Mesothelial cell of epicardium (in vitro differentiated cells): ENCODE results near the gene RFNG. TPM values are rescaled to one million over a fixed set of nuclear protein-coding genes. Genes with fewer than 3 reads are reported as not detected.
A peak's percentile ranks its signal among the peaks of the same experiment; 100 is the strongest.

Experiments used
- DNase-seq, 2 experiments: peaks; one replicate each; pipeline ENCODE4 v3.0.0; 2021; ENCODE audit warnings: low spot score in 2 of 2; ENCODE audit not compliant: unreplicated experiment in 2 of 2
- H3K27ac Mint-ChIP-seq: 2 replicates; pipeline ENCODE4 v1.8.0; 2021; ENCODE audit warnings: mixed read lengths
- H3K27me3 Mint-ChIP-seq: 2 replicates; pipeline ENCODE4 v1.8.0; 2021; ENCODE audit warnings: low read depth, mixed read lengths
- H3K36me3 Mint-ChIP-seq: 2 replicates; pipeline ENCODE4 v1.8.0; 2021; ENCODE audit warnings: mixed read lengths
- H3K4me1 Mint-ChIP-seq: 2 replicates; pipeline ENCODE4 v1.8.0; 2021; ENCODE audit warnings: mixed read lengths
- H3K4me3 Mint-ChIP-seq: 2 replicates; pipeline ENCODE4 v1.8.0; 2021; ENCODE audit warnings: mild to moderate bottlenecking, moderate library complexity, mixed read lengths
- H3K9me3 Mint-ChIP-seq: 2 replicates; pipeline ENCODE4 v1.8.0; 2021; ENCODE audit warnings: mixed read lengths
- CTCF ChIP-seq: fragments of 200-600 bp; sonication (generic); IDR thresholded peaks from one replicate; pipeline ENCODE4 v1.5.0; 2021; ENCODE audit warnings: antibody characterized with exemption; ENCODE audit not compliant: unreplicated experiment
- total RNA-seq: library from RNA; stranded (reverse); gene quantifications from 3 replicates; pipeline ENCODE4 v1.2.1, GENCODE V29; 2021

The RFNG gene
- total RNA-seq, 1 donor from 2014 or later = 57.3 TPM

GRCh38 chr17:82054351-82055022, 2.9 kb upstream of the RFNG start:
- peaks cover 13% of the 10 kb centered on the region for H3K4me1 Mint-ChIP-seq
- no peaks in the 10 kb centered on the region for H3K27me3 Mint-ChIP-seq
- peaks cover 2% of the 10 kb centered on the region for H3K36me3 Mint-ChIP-seq
- H3K4me3 Mint-ChIP-seq = no peak overlapping the region
- H3K9me3 Mint-ChIP-seq = no peaks in the 10 kb centered on the region
- no peak for TF ChIP-seq CTCF
- H3K27ac Mint-ChIP-seq = no peak overlapping the region
- DNase-seq = no peak

GRCh38 chr17:82053556-82054263, 2.1 kb upstream of the RFNG start:
- Mint-ChIP-seq H3K27me3 (no peaks in the 10 kb centered on the region), H3K9me3 (no peaks in the 10 kb centered on the region), H3K4me1 (peaks cover 13% of the 10 kb centered on the region), H3K27ac (no peak overlapping the region), H3K36me3 (peaks cover 2% of the 10 kb centered on the region), H3K4me3 (peak overlapping the region; percentile 84)
- DNase-seq = no peak
- TF ChIP-seq CTCF = no peak

- H3K4me1 Mint-ChIP-seq = peaks cover 13% of the 10 kb centered on the region
- peaks cover 2% of the 10 kb centered on the region for H3K36me3 Mint-ChIP-seq
- H3K4me3 Mint-ChIP-seq = peak overlapping the region; percentile 84
- DNase-seq = no peak
- H3K27me3 Mint-ChIP-seq = no peaks in the 10 kb centered on the region
- no peak for TF ChIP-seq CTCF
- H3K9me3 Mint-ChIP-seq = no peaks in the 10 kb centered on the region
- H3K27ac Mint-ChIP-seq = no peak overlapping the region
These were observed 1.5 kb upstream of the RFNG start for GRCh38 chr17:82053130-82053529.

- peak overlapping the region; percentile 84 for H3K4me3 Mint-ChIP-seq
- TF ChIP-seq CTCF = no peak
- H3K27ac Mint-ChIP-seq = peak overlapping the region; percentile 21
- DNase-seq = no peak
- peaks cover 13% of the 10 kb centered on the region for H3K4me1 Mint-ChIP-seq
- no peaks in the 10 kb centered on the region for H3K27me3 Mint-ChIP-seq
- no peaks in the 10 kb centered on the region for H3K9me3 Mint-ChIP-seq
- peaks cover 1% of the 10 kb centered on the region for H3K36me3 Mint-ChIP-seq
These were observed 1.0 kb upstream of the RFNG start for GRCh38 chr17:82052638-82053059.

GRCh38 chr17:82050761-82051641, 610 bp downstream of the RFNG start:
- DNase-seq = no peak
- H3K36me3 Mint-ChIP-seq = peaks cover 11% of the 10 kb centered on the region
- H3K27ac Mint-ChIP-seq = peak overlapping the region; percentile 78
- no peaks in the 10 kb centered on the region for H3K9me3 Mint-ChIP-seq
- H3K4me3 Mint-ChIP-seq = peak overlapping the region; percentile 89
- no peak for TF ChIP-seq CTCF
- H3K27me3 Mint-ChIP-seq = no peaks in the 10 kb centered on the region
- peaks cover 13% of the 10 kb centered on the region for H3K4me1 Mint-ChIP-seq
